Stimulated activated CD4-positive, alpha-beta T cell treated with anti-CD3 and anti-CD28 coated beads, Interleukin-15, amount 100 ng/mL, for 24 hours (primary cell): ENCODE data around the gene PRAMEF26.
"Not testable (repeated sequence)": the region's sequence is repeated elsewhere in the genome, so short reads cannot be mapped to it uniquely, and the experiment has no call there.

Source experiments
- DNase-seq: peaks from one replicate; pipeline ENCODE4 v3.0.0-alpha.2; 2020

PRAMEF26 gene

DNA sequence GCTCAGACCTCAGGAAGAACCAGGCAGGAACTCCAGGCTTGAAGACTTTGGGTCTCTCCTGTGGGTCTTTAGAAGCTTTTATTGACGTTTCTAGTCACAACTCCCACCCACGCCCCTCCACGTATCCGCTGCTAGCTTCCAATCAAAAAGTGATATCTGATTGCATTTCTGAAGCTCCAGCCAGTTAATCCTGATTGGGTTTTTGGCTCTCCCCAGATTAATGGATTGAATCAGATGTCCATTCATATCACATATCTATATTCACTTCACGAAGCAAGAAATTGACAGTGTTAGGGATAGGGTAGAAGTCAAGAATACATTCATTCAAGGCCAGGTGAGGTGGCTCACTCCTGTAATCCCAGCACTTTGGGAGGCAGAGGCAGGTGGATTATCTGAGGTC is at the start of gene PRAMEF26:
Gene PRAMEF26 (minus strand): TSS at position 101 of the 400 bp plus-strand sequence. CDS start 2,914 bp downstream, outside the sequence.
- not testable (repeated sequence) for DNase-seq

DNA sequence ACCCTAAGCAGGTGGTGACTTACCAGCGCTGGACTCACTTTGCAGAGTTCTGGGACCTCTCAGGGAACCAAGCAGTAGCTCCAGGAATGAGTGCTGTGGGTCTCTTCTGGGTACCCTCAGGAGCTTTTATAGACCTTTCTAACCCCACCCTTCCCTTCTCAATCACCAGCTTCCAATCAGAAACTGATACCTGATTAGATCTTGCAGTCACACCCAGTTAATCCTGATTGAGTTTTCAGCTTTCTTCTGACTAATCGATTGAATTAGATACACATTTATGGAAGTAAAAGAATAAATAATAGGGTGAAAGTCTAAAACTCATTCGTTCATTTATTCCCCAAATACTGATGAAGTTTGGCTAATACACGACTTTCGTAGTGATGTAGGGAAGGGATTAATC is 45.5 kb upstream of the PRAMEF26 start, which contains the start of gene PRAMEF13:
Gene PRAMEF13 (minus strand): TSS at position 101 of the 400 bp plus-strand sequence. CDS start 1,820 bp downstream, outside the sequence.
- DNase-seq, result not testable (repeated sequence)

DNA sequence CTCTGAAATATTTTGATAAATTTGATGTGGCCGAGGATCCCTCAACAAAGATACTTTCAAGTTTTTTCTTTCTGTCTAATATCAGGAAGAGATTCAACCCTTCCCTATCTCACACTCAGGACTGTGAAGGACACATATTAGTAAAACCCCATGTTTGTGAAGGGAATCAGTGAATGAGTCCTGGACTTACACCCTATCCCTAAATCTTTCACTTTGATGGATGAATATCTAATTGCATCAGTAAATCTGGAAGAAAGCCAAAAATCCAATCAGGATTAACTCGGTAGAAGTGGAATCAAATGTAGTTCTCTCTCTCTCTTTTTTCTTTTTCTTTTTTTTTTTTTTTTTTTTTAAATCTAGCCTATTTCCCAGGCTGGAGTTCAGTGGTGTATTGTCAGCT is 15.7 kb upstream of the PRAMEF26 start, which contains the start of gene PRAMEF9:
Gene PRAMEF9 (plus strand): TSS at position 301 of the 400 bp plus-strand sequence. CDS start 3,433 bp downstream, outside the sequence.
- DNase-seq, result not testable (repeated sequence)

DNA sequence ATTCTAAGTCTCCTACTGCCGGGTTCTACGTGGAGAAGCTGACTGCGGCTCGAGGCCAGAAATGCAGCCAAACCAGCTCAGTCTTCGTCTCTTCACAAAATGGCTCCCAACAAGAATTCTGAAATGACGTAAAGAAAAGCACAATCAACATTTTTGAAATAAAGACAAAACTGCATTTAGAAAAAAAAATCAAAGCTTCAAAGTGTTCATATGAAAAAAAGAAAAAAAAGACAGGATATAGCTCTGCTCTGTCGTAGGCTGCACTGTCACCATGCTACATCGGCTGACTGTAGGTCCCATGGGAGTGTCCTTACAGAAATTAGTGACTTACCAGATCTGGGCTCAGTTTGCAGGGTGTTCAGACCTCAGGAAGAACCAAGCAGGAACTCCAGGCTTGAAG is 9.7 kb upstream of the PRAMEF26 start, which contains the start of gene HNRNPCL4:
Gene HNRNPCL4 (minus strand): TSS at position 101 of the 400 bp plus-strand sequence. CDS start 164 bp downstream, outside the sequence.
- DNase-seq, result not testable (repeated sequence)

DNA sequence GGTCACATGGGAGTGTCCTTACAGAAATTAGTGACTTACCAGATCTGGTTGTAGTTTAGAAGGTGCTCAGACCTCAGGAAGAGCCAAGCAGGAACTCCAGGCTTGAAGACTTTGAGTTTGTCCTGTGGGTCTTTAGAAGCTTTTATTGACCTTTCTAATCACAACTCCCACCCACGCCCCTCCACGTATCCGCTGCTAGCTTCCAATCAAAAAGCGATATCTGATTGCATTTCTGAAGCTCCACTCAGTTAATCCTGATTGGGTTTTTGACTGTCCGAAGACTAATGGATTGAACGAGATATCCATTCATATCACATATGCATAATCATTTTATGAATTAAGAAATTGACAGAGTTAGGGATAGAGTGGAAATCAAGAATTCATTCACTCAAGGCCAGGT is 39.1 kb downstream of the PRAMEF26 start, which contains the start of gene HNRNPCL2:
Gene HNRNPCL2 (minus strand): TSS at position 101 of the 400 bp plus-strand sequence. CDS start 454 bp downstream, outside the sequence.
- DNase-seq, result not testable (repeated sequence)
